Fibroblast of lung (primary cell): ENCODE data around the gene TRIM38. TPM values are rescaled to one million over a fixed set of nuclear protein-coding genes. Genes with fewer than 3 reads are reported as not detected.

Source experiments
- DNase-seq, 2 donors: peaks; one replicate each; pipeline versions ENCODE4 v3.0.0 to v3.0.0-alpha.2; 2010; ENCODE audit warnings: low read depth in 2 of 2
- H2AFZ ChIP-seq: 2 replicates; pipeline ENCODE4 v1.5.1; 2012; ENCODE audit warnings: low read length, control low read depth, inconsistent platforms
- H3K27ac ChIP-seq: 2 replicates; pipeline ENCODE4 v1.5.1; 2011; ENCODE audit warnings: low read length, control low read depth; ENCODE audit not compliant: insufficient read depth
- H3K27me3 ChIP-seq: 2 replicates; pipeline ENCODE4 v1.5.1; 2011; ENCODE audit warnings: mild to moderate bottlenecking, low read length; ENCODE audit not compliant: control insufficient read depth, insufficient read depth
- H3K36me3 ChIP-seq: 2 replicates; pipeline ENCODE4 v1.5.1; 2011; ENCODE audit warnings: low read length; ENCODE audit not compliant: control insufficient read depth, insufficient read depth
- H3K4me1 ChIP-seq: 2 replicates; pipeline ENCODE4 v1.5.1; 2011; ENCODE audit warnings: low read length; ENCODE audit not compliant: control insufficient read depth, insufficient read depth; ENCODE audit errors: extremely low read depth
- H3K4me2 ChIP-seq: 2 replicates; pipeline ENCODE4 v1.5.1; 2011; ENCODE audit warnings: low read length, control low read depth; ENCODE audit not compliant: insufficient read depth; ENCODE audit errors: extremely low read depth
- H3K4me3 ChIP-seq, 4 experiments: fragments of 200-600 bp in 1 of 4; sonication (generic) in 1 of 4; replicated peaks in 1 of 4; 2 replicates each; pipeline ENCODE4 v1.5.1; 2011 to 2016; ENCODE audit warnings: low read length in 4 of 4, low read depth in 3 of 4, mild to moderate bottlenecking in 3 of 4, control low read depth in 2 of 4, inconsistent platforms in 1 of 4, mixed read lengths in 1 of 4; ENCODE audit not compliant: insufficient read depth in 1 of 4; ENCODE audit errors: control extremely low read depth in 1 of 4
- H3K79me2 ChIP-seq: 2 replicates; pipeline ENCODE4 v1.5.1; 2012; ENCODE audit warnings: mild to moderate bottlenecking, low read length, inconsistent platforms; ENCODE audit not compliant: control insufficient read depth, insufficient read depth
- H3K9ac ChIP-seq: 2 replicates; pipeline ENCODE4 v1.5.1; 2011; ENCODE audit warnings: mild to moderate bottlenecking, low read length, control low read depth; ENCODE audit not compliant: insufficient read depth
- H3K9me3 ChIP-seq: 2 replicates; pipeline ENCODE4 v1.5.1; 2012; ENCODE audit warnings: low read depth, low read length; ENCODE audit not compliant: control insufficient read depth, insufficient read depth
- H4K20me1 ChIP-seq: 2 replicates; pipeline ENCODE4 v1.5.1; 2011; ENCODE audit warnings: low read length; ENCODE audit not compliant: control insufficient read depth, insufficient read depth; ENCODE audit errors: extremely low read depth
- CTCF ChIP-seq, 2 donors: IDR thresholded peaks in 1 of 2; conservative IDR thresholded peaks in 1 of 2; 1 replicate in 1 of 2; 2 replicates in 1 of 2; pipeline ENCODE4 v1.5.1; 2011 to 2012; ENCODE audit warnings: low read length in 2 of 2, control low read depth in 1 of 2, inconsistent platforms in 1 of 2, low read depth in 1 of 2, mild to moderate bottlenecking in 1 of 2
- EZH2 ChIP-seq: IDR thresholded peaks from 2 replicates; pipeline ENCODE4 v1.5.1; 2012; ENCODE audit warnings: low read length, control low read depth, mild to moderate bottlenecking; ENCODE audit errors: missing control alignments
- polyA plus RNA-seq, 2 donors: library from polyadenylated mRNA; depleted of rRNA in 1 of 2; stranded (reverse) in 1 of 2; unstranded in 1 of 2; fragments of >200 nt; gene quantifications; 2 replicates each; pipeline ENCODE4 v1.2.1, GENCODE V29; 2011 to 2012; ENCODE audit warnings: missing spikeins in 1 of 2
- total RNA-seq: library from RNA; depleted of rRNA; stranded (reverse); fragments of >200 nt; gene quantifications from 2 replicates; pipeline ENCODE4 v1.2.1, GENCODE V29; 2014

TRIM38 gene
- total and polyA plus RNA-seq, 2 donors (not counting 1 experiment from before 2014, with no cell fraction given), result 7.6 to 14.5 TPM

- Histone ChIP-seq H3K27me3 (no peaks in the 10 kb centered on the region), H3K36me3 (peaks cover 16% of the 10 kb centered on the region), H3K9ac (no peak overlapping the region), H3K4me3 (no peak overlapping the region), H3K79me2 (no peaks in the 10 kb centered on the region), H3K4me1 (peaks cover 7% of the 10 kb centered on the region), H4K20me1 (no peaks in the 10 kb centered on the region), H3K4me2 (no peak overlapping the region), H3K9me3 (no peaks in the 10 kb centered on the region), H3K27ac (no peak overlapping the region), H2AFZ (no peak overlapping the region)
- DNase-seq, result no peak
- TF ChIP-seq CTCF (conservative IDR thresholded peaks at IDR 0.05 in 1 of 2, IDR thresholded peaks at IDR 0.05 in 1 of 2; ENCODE audit: low read depth in 1 of 2, low read length in 2 of 2), result no peak
- no peak for TF ChIP-seq EZH2
Measured at GRCh38 chr6:25975923-25976560, 13.4 kb downstream of the TRIM38 start.

- Histone ChIP-seq H3K27me3 (no peaks in the 10 kb centered on the region), H3K4me1 (no peaks in the 10 kb centered on the region), H2AFZ (no peak overlapping the region), H3K4me2 (no peak overlapping the region), H3K79me2 (no peaks in the 10 kb centered on the region), H3K9me3 (no peaks in the 10 kb centered on the region), H3K4me3 (no peak overlapping the region), H3K27ac (no peak overlapping the region), H4K20me1 (no peaks in the 10 kb centered on the region), H3K9ac (no peak overlapping the region), H3K36me3 (peaks cover 3% of the 10 kb centered on the region)
- TF ChIP-seq CTCF (conservative IDR thresholded peaks at IDR 0.05 in 1 of 2, IDR thresholded peaks at IDR 0.05 in 1 of 2; ENCODE audit: low read depth in 1 of 2, low read length in 2 of 2), result no peak
- no peak for TF ChIP-seq EZH2
- DNase-seq, result no peak
Measured at GRCh38 chr6:25980935-25981334, 18.3 kb downstream of the TRIM38 start.

- H4K20me1 ChIP-seq, result no peaks in the 10 kb centered on the region
- no peak overlapping the region for H3K4me2 ChIP-seq
- no peak overlapping the region for H3K9ac ChIP-seq
- DNase-seq, result no peak
- H3K4me1 ChIP-seq, result no peaks in the 10 kb centered on the region
- no peaks in the 10 kb centered on the region for H3K27me3 ChIP-seq
- H3K9me3 ChIP-seq, result no peaks in the 10 kb centered on the region
- H3K36me3 ChIP-seq, result peaks cover 3% of the 10 kb centered on the region
- no peaks in the 10 kb centered on the region for H3K79me2 ChIP-seq
- TF ChIP-seq EZH2 (no peak), CTCF (conservative IDR thresholded peaks at IDR 0.05 in 1 of 2, IDR thresholded peaks at IDR 0.05 in 1 of 2; ENCODE audit: low read depth in 1 of 2, low read length in 2 of 2) (no peak)
- H3K4me3 ChIP-seq, result no peak overlapping the region
- H2AFZ ChIP-seq, result no peak overlapping the region
- H3K27ac ChIP-seq, result no peak overlapping the region
Measured at GRCh38 chr6:25981568-25982263, 19.1 kb downstream of the TRIM38 start.
